DMS79 treated with DMSO at 0.1 percent for 48 hours (cell line): ENCODE data around the gene PRKAA1.
"Not testable (repeated sequence)": the region's sequence is repeated elsewhere in the genome, so short reads cannot be mapped to it uniquely, and the experiment has no call there.

Experiments used
- DNase-seq: peaks from one replicate; lab custom pipeline; 2025; lab: John Stamatoyannopoulos, UW

PRKAA1 gene

DNA sequence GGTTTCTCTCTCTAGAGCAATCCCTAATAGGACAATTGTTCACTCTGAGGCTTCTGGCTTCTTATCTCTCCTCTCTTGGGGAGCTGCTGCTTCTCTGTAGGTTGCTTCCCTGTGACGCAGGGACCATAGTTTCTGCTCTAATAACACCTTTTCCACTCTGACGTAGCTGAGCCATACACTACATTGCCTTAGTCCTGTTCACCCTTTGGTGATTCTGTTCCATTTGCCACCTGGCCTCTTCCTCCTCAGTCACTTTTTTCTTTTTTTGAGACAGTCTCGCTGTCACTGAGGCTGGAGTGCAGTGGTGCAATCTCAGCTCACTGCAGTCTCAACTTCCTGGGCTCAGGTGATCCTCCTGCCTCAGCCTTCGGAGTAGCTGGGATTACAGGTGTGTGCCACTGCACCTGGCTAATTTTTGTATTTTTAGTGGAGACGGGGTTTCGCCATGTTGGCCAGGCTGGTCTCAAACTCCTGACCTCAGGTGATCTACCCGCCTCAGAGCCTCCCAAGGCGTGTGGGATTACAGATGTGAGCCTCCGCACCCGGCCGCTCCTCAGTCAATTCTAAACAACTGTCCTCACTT lies 27.4 kb upstream of the PRKAA1 start:
- not testable (repeated sequence) for DNase-seq

DNA sequence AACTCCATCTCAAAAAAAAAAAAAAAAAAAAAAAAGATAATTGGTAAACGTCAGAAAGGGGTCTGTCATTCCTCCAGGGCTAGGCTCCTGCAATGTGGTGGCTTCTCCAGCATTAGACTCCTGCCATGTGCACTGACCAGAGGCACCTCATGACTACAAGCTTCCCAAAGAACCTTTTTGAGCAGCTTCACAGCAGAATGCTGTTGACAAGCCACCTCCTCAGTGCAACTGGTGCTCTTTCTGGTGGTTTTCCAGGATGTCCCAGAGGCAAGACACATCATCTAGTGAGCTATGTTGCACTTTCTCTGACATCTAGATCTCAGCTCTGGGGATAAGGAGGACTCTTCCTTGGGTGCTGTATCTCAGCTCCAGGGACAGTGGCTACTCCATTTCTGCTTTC lies 25.3 kb upstream of the PRKAA1 start:
- DNase-seq = no peak

DNA sequence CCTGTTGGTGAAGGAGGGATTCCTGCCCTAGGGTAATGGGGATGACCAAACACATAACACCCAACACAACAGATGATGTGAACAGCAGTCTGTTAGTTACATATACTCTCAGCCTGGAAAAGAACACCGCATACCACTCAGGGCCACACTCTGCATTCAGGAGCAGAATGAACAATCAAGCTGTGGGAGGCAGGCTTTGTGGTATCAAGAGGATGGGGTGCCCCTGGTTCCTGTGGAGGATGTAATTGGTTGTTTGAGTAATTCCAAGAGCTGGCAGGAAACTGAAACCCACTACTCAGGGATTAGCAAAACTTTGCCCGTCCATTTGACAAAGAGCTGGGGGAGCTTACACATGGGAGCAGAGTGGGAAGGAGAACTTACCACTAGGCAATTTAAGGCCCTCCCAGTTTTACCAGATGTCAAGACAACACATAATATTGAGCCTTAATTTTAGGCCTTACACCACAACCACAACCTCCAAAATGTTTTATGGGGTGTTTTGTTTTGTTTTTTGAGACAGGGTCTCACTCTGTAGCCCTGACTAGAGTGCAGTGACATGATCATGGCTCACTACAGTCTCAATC lies 15.6 kb upstream of the PRKAA1 start:
- no peak for DNase-seq

DNA sequence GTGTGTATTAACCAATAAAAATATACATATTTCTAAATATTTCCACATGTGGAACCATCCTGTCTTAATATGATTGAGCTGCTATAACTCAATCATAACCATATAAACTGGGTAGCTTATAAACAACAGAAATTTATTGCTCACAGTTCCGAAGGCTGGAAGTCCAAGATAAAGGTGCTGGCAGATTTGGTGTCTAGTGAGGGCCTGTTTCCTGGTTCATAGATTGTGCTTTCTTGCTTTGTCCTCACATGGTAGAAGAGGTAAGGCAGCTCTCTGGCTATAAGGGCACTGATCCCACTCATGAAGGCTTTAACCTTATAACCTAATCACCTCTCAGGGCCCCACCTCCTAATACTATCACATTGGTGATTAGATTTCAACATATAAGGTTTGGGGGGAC lies 14.0 kb upstream of the PRKAA1 start:
- no peak for DNase-seq

DNA sequence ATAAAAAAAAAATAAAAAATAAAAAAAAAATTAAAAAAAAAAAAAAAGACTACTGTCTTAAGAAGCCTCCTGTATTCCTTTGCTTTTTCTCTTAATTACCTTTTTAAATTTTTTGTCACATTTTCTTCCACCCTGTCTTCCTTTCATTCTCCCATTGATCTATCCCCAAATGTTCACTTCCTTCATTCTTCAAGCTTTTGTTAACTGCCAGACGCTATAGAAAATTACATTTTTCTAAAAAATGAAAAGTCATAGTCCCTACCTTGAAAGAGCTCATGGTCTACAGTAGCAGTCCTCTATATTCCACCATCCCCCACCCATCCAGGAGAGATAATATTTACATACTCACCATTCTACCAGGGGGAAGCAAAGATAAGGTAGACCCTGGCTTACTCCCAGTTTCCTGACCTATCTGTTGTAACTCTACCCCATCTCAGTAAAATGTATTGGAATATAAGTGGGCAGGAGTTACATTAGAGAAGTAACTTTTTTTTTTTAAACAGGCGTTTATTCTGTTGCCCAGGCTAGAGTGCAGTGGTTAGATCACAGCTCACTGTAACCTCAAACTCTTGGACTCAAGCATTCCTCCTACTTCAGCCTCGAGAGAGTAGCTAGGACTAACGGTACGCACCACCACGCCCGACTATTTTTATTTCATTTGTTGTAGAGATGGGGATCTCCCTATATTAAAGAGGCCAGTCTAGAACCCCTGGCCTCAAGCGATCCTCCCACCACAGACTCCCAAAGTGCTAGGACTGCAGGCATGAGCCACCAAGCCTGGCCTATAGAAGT lies 3.8 kb upstream of the PRKAA1 start:
- no peak for DNase-seq

DNA sequence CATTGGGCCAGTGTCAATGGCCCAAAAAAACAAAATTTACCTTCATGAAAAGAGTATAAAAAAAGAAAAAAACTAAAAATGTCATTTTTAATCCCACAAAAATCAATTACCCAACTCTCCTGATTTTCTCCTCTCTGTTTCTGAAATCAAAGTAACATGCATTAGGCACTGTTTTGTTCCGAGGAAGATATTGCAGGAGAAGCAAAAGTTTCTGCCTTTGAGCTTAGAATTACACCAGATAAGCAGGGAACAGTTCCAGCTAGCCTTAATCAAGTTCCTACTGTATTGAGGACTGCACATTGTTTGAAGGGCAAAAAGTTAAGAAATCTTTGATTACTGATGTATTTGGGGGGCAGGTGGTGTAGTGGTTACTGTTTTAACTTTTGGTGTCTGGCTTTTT lies 1.1 kb upstream of the PRKAA1 start:
- DNase-seq = no peak

DNA sequence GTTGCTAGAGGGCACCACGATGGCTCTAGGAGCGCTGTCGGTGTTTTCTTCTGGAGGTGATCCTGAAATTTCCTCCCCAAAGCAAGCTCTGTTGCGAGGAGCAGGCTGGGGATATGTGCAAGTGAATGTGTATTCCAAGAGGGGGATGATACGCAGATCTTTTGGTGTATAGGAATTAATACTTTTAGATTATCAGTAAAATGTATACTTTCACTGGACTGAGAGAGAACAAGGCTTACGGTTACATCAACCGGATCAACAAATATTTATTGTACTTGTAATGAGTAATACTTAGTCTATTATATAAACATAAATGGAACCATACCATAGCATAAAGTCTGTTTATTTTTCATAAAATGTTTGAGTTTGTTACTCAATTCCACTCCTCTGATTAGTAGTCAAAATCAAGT lies 632 bp upstream of the PRKAA1 start:
- no peak for DNase-seq

DNA sequence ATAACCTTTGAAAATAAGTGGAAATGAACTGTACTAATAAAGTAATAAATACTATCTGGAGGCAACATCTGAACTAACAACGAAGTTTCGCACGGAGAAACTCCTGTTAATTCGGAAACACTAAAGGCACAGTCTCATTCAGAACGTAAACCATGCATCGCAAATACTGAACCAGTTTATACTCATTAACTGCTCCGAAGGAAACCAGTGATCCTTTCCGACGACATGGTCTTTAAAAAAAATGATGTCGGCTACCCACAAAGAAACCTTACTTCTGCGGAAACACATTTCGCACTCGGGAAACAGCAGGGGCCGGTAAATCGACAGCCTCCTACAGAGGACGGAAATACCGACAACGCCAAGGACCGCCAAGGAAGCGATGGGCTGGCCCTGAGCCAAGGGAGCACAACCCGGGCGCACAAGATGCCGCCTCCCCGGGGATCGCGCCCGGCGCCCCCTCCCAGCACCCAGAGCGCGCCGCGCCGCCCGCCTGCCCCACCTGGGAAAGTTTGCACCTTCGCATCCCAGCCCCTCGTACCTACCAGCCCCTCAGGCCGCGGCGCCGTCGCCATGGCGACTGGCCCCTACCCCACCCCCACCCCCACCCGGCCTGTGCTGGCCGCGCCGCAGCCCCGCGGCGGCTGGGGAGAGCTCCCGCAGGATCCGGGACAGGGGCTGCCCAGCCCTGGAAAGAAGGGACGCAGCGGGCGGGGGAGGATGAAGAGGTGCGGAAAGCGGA lies 732 bp downstream of the PRKAA1 start:
- DNase-seq = peak; percentile 25

DNA sequence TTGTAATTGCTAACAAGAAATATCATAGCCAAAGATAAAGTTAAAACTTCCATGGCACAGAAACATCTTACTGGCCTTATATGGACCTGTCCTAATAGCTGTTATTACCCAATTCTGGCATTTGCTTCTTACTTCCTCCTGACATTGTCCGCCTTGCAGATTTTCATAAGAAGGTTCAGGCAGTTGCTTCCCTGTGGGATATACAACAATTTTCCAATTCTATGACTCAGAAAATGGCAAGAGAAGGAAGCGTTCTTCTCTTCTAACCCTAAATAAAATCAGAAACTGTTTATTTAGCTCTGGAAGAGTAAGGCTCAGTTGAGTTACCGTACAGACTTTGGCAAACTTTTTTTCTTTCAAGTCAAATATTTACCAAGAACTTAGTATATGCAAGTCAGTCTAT lies 1.7 kb downstream of the PRKAA1 start:
- DNase-seq = no peak

DNA sequence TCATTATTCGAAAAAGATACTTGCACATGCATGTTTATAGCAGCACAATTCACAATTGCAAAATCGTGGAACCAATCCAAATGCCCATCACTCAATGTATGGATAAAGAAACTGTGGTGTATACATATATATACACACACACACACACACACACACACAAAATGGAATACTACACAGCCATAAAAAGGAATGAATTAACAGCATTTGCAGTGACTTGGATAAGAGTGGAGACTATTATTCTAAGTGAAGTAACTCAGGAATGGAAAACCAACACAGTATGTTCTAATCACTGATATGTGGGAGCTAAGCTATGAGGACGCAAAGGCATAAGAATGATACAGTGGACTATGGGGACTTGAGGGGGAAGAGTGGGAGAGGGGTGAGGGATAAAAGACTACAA lies 3.3 kb downstream of the PRKAA1 start:
- DNase-seq = not testable (repeated sequence)

DNA sequence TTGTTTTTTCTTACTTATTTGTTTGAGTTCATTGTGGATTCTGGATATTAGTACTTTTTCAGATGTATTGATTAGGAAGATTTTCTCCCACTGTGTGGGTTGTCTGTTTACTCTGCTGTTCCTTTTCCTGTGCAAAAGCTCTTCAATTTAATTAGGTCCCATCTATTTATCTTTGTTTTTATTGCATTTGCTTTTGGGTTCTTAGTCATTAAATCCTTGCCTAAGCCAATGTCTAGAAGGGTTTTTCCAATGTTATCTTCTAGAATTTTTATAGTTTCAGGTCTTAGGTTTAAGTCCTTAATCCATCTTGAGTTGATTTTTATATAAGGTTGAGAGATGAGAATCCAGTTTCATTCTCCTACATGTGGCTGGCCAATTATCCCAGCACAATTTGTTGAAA lies 3.8 kb downstream of the PRKAA1 start:
- not testable (repeated sequence) for DNase-seq

DNA sequence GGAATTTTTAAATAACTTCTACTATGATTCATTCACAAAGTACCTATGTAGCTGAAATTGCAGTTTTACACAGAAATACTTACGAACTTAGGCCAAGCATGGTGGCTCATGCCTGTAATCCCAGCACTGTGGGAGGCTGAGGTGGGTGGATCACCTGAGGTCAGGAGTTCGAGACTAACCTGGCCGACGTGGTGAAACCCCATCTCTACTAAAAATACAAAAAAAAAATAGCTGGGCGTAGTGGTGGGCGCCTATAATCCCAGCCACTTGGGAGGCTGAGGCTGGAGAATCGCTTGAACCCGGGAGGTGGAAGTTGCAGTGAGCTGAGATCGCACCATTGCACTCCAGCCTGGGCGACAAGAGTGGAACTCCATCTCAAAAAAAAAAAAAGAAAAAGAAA lies 5.5 kb downstream of the PRKAA1 start:
- not testable (repeated sequence) for DNase-seq

DNA sequence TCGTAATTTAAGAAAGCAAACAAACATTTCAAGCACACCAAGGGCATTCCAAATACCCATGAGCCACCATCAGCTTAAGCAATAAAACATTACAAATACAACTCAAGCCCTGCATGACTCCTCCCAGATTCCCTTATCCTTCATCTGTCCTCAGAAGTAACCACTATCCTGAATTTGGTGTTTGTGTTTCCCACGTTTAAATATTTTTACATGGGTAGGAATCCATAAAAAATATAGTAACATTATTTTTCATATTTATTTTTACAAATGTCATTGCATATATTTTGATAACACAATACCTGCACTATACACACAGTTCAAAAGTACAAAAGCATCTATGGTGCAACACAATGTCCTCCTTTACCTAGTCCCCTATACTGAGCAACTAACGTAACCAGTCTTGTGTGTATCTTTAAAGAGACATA lies 6.4 kb downstream of the PRKAA1 start:
- DNase-seq = no peak

DNA sequence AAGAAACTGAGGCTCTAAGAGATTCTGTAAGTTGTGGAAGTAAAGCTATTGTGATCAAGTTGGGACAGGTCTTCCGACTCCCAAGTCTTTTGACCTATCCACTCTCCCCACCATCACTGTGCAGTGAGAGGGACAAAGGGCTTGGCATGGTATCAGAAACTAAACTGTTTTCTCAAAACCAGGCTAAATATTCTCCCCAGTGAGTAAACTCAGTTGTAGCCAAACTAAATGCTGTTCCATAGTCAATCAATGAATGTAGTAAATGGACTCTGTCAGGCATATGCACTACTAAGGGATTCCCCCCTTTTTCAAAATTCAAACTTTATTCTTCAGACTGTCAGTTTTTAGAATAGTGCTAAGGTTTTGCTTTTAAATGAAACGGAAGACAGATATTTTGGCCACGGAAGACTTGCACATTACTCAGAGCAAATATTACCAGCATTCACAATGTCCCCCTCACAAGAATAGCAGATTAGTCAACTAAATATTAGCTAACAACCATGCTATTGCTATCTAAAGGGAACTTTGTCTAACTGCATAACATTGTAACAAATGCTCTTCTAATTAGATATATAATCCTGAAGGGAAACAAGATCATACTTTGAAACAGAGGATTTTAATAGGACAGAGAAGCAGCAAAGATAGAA lies 7.1 kb downstream of the PRKAA1 start:
- DNase-seq = no peak

DNA sequence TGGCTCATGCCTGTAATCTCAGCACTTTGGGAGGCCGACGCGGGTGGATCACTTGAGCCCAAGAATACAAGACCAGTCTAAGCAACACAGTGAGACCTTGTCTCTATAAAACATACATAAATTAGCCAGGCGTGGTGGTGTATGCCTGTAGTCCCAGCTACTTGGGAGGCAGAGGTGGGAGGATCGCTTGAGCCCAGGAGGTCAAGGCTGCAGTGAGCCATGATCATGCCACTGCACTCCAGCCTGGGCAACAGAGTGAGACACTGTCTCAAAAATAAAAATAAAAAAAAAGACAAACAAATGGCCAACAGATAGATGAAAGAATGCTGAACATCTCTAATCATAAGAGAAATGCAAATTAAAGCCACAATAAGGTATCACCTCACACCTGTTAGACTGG lies 9.2 kb downstream of the PRKAA1 start:
- DNase-seq = not testable (repeated sequence)

DNA sequence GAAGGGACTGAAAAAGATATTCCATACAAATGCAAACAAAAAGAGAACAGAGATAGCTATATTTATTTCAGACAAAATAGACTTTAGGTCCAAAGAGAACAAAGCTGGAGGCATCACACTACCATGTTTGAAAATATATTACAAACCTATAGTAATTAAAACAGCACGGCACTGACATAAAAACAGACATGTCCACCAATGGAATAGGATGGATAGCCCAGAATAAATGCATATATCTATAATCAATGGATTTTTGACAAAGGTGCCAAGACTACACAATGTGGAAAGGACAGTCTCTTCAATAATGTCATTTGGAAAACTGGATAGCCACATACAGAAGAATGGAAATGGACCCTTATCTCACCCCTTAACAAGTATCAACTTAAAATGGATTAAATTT lies 10.2 kb downstream of the PRKAA1 start:
- DNase-seq = no peak

DNA sequence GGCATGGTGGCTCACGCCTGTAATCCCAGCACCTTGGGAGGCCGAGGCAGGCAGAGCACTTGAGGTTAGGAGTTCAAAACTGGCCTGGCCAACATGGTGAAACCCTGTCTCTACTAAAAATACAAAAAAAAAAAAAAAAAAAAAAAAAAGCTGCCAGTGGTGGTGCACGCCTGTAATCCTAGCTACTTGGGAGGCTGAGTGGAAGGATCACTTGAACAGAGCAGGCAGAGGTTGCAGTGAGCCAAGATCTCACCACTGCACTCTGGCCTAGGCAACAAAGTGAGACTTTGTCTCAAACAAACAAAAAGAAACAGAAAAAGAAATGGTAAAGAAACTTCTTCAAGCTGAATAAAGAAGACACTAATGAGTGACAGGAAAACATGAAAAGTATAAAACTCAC lies 11.5 kb downstream of the PRKAA1 start:
- not testable (repeated sequence) for DNase-seq

DNA sequence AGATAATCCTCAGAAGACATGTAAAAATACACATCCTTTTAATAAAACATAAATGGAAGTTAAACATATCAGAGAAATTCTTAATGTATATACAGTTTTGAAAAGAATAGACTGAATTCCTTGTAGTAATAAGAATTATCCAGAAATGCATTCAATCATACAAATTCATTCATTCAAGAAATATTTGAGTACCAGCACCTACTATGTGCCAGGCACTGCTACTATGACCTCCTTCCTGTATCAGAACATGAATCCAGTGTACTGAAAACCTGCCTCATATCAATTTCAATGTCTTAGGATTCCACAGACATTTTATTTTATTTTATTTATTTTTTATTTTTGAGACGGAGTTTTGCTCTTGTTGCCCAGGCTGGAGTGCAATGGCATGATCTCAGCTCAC lies 13.3 kb downstream of the PRKAA1 start:
- no peak for DNase-seq

DNA sequence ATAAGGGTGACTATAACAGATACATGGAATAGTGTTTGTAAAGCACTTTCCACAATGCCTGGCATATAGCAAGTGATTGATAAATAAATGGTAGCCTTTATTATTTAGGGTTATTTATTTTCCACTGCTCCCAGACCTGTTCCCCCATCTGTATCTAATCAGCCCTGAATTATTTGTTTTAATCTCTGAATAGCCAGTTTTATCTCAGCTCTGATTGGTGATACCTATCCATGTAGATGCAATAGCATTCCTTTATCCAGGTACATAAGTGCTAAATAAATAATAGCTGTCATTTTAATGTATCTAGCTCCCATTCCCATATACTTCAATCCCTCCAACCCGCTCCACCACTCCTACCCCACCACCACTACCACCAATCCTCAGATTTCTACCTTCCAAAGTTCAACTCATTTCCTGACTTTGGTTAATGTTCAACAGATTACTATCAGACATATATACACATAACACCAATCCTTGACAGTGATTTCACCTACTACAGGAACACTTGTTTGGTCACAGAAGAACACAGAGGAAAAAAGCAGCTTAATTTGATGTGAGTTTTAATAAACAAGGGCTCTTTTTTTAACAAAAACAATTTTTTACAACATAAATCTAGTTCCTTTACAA lies 14.0 kb downstream of the PRKAA1 start:
- no peak for DNase-seq

DNA sequence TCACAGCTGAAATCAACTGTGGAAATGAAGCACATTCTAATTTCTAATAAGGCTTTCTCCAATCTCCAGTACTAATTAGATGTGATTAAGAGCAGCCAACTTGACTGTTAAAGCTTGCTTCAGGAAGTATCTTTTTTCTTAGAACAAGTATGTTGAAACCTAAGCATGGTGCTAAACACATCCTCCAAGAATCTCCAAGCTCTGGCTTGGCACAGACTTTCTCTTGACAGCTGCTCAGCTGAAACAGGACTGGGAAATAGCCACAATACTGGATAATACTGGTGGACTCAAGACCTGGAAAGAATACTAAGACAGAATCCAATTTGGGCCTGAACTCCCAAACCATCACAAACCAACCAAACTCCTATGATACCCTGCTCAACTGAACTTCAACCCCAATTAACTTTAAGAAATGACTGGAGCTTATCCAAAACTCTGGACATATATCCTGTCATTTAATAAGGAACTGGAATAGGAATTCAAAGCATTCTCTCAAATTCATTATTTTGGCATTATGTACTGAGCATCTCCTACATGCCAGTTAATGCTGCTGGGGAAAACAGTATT lies 16.2 kb downstream of the PRKAA1 start:
- DNase-seq = no peak

DNA sequence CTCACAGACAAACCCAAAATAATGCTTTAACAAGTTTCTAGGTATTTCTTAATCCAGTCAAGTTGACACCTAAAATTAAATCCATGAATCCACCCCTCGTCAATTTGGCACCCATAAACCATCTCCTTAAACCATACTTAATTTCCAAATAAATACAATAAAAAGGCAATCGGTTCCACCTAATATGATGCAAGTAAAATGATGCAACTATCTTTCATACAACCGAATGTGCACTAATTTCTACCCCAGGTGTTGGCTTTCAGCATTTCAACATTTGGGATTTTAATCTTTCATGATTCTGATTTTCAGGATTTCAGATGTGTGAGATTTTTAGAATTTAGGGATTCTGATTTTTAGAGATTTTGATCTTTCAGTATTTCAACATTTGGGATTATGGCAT lies 17.3 kb downstream of the PRKAA1 start:
- no peak for DNase-seq
